LoVo (cell line): Measurements from ENCODE around the gene ZNF653.

Source experiments
- DNase-seq: peaks from one replicate; pipeline ENCODE4 v3.0.0-alpha.2; 2016; ENCODE audit warnings: low spot score

ZNF653 gene

GRCh38 chr19:11505504-11506100 lies at the start of gene ZNF653:
TSS of gene ZNF653 (minus strand) at chr19:11505839. CDS start at chr19:11505786, 53 bp downstream.
- peak; percentile 94 for DNase-seq

GRCh38 chr19:11555246-11555645 lies 49.6 kb upstream of the ZNF653 start:
- no peak for DNase-seq

- DNase-seq, result no peak
Measured at GRCh38 chr19:11554160-11554559, 48.5 kb upstream of the ZNF653 start.

GRCh38 chr19:11552666-11553372 lies 47.2 kb upstream of the ZNF653 start:
- no peak for DNase-seq

- DNase-seq, result no peak
Measured at GRCh38 chr19:11551603-11552235, 46.1 kb upstream of the ZNF653 start.

- no peak for DNase-seq
Measured at GRCh38 chr19:11550265-11550664, 44.6 kb upstream of the ZNF653 start.

- DNase-seq, result no peak
Measured at GRCh38 chr19:11549386-11549953, 43.8 kb upstream of the ZNF653 start.

GRCh38 chr19:11547929-11548700 lies 42.5 kb upstream of the ZNF653 start:
- no peak for DNase-seq

- no peak for DNase-seq
Measured at GRCh38 chr19:11541238-11541637, 35.6 kb upstream of the ZNF653 start.

- no peak for DNase-seq
Measured at GRCh38 chr19:11540645-11541044, 35.0 kb upstream of the ZNF653 start.

- DNase-seq, result no peak
Measured at GRCh38 chr19:11539495-11540365, 34.1 kb upstream of the ZNF653 start.

- DNase-seq, result no peak
Measured at GRCh38 chr19:11538232-11539036, 32.8 kb upstream of the ZNF653 start, which contains the start of gene CNN1. TSS of gene CNN1 (plus strand) at chr19:11538851. CDS start at chr19:11538928, 77 bp downstream.

GRCh38 chr19:11535792-11536595 lies 30.4 kb upstream of the ZNF653 start:
- DNase-seq, result peak; percentile 89

GRCh38 chr19:11534948-11535347 lies 29.3 kb upstream of the ZNF653 start:
- no peak for DNase-seq

- no peak for DNase-seq
Measured at GRCh38 chr19:11534538-11534937, 28.9 kb upstream of the ZNF653 start.

- DNase-seq, result peak; percentile 33
Measured at GRCh38 chr19:11530432-11530831, 24.8 kb upstream of the ZNF653 start.

- peak; percentile 97 for DNase-seq
Measured at GRCh38 chr19:11528551-11529341, 23.1 kb upstream of the ZNF653 start, which contains the start of gene ECSIT. TSS of gene ECSIT (minus strand) at chr19:11529134. CDS start at chr19:11519170, 9,964 bp downstream.

GRCh38 chr19:11519138-11519537 lies 13.5 kb upstream of the ZNF653 start:
- no peak for DNase-seq
